Measurements from ENCODE around the gene TRIM72. TPM values are rescaled to one million over a fixed set of nuclear protein-coding genes. Genes with fewer than 3 reads are reported as not detected.

TRIM72 gene
- total and polyA plus RNA-seq, 8 donors = under 0.01 to 0.15 (median 0.10) TPM; not detected in 5

DNA sequence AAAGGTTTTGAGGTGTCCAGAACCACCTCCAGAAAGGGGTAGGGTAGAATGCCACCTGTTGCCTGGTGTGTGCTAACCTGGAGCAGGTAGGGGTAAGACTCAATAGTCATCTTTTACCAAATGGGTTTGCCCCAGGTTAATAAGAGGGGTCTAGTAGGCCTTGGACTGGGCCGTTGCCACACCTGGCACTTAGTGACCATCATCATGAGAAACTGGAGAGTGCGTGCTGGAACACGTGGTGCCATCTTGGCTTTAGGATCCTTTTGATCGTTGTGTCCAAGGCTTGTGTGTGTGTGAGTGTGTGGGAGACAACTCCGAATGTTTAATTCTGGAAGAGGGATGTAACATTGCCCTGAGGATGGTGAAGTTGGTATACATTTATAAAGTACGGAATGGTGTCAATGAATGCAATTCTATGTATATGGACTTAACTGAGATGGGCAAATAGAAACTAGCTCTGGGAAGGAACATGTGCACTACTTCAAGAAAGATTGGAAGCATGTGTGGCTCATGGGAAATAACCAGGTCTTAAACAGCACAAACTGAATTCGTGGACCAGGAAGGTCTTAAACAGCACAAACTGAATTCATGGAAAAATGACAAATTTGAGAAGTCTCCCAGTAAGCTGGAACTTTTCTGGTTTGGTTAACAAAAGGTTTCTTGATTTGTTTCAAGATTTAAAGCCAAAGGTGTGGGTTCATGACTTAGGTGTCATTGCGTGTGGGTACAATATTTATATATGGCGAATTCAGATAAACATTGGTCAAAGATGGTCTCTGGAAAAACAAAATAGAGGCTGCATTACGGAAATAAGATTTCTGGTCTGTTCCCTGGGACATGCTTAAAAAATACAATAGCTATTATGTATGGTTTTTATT, 26.8 kb upstream of the TRIM72 start:
- Histone ChIP-seq H3K27me3 (no peaks in the 10 kb centered on the region), H3K27ac (no peak overlapping the region), H3K9me3 (no peaks in the 10 kb centered on the region), H3K36me3 (peaks cover 99 to 100% (median 100%) of the 10 kb centered on the region in 4 donors), H3K4me1 (peaks cover 12 to 53% (median 32%) of the 10 kb centered on the region in 4 donors), H3K4me3 (no peak overlapping the region)
- TF ChIP-seq, protein P1, sequence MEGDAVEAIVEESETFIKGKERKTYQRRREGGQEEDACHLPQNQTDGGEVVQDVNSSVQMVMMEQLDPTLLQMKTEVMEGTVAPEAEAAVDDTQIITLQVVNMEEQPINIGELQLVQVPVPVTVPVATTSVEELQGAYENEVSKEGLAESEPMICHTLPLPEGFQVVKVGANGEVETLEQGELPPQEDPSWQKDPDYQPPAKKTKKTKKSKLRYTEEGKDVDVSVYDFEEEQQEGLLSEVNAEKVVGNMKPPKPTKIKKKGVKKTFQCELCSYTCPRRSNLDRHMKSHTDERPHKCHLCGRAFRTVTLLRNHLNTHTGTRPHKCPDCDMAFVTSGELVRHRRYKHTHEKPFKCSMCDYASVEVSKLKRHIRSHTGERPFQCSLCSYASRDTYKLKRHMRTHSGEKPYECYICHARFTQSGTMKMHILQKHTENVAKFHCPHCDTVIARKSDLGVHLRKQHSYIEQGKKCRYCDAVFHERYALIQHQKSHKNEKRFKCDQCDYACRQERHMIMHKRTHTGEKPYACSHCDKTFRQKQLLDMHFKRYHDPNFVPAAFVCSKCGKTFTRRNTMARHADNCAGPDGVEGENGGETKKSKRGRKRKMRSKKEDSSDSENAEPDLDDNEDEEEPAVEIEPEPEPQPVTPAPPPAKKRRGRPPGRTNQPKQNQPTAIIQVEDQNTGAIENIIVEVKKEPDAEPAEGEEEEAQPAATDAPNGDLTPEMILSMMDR (IDR thresholded peaks at IDR 0.05) = no peak
- intact Hi-C loops (cut with DNase I; ENCODE audit: low total_unique reads) = loop anchor here (10.0 kb wide), 1 partner anchor 268 kb away; the partner anchor contains the start of gene ARMC5
- DNase-seq = no peak
- 80 to 90% (median 83%) methylated on average over 10 of the region's 10 CpGs for WGBS, 5 donors

DNA sequence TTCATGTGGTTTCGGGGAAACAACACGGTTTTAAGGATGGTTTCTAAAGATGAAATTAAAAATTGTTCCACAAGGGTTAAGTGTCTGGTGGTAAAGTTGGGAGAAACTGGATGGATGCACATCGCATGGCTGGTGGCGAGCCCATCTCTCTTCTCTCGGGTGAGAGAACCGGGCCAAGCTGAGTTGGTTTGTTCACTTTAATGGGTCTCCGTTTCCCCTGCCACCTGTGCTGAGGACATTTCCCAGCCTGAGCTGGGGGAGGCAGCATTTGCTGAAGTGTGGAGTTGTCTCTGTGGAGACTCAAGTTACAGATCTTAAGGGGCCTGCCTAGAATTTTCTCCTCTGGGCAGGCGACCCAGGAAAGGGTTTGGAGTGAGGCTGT, 26.1 kb upstream of the TRIM72 start:
- 84 to 88% (median 86%) methylated on average over 8 of the region's 8 CpGs for WGBS, 5 donors
- H3K36me3 ChIP-seq = peaks cover 100% of the 10 kb centered on the region in 4 donors
- H3K4me3 ChIP-seq = no peak overlapping the region
- intact Hi-C loops (cut with DNase I; ENCODE audit: low total_unique reads) = loop anchor here (10.0 kb wide), 1 partner anchor 267 kb away; the partner anchor contains the start of gene ARMC5
- H3K4me1 ChIP-seq = peaks cover 6 to 47% (median 26%) of the 10 kb centered on the region in 4 donors
- no peak for DNase-seq
- H3K9me3 ChIP-seq = no peaks in the 10 kb centered on the region
- H3K27me3 ChIP-seq = no peaks in the 10 kb centered on the region
- no peak for TF ChIP-seq POLR2AphosphoS5 (IDR thresholded peaks at IDR 0.05)
- no peak for TF ChIP-seq POLR2A (IDR thresholded peaks at IDR 0.05)
- no peak for TF ChIP-seq EP300 (IDR thresholded peaks at IDR 0.05)
- TF ChIP-seq, protein P1 (IDR thresholded peaks at IDR 0.05) = no peak
- H3K27ac ChIP-seq = no peak overlapping the region

DNA sequence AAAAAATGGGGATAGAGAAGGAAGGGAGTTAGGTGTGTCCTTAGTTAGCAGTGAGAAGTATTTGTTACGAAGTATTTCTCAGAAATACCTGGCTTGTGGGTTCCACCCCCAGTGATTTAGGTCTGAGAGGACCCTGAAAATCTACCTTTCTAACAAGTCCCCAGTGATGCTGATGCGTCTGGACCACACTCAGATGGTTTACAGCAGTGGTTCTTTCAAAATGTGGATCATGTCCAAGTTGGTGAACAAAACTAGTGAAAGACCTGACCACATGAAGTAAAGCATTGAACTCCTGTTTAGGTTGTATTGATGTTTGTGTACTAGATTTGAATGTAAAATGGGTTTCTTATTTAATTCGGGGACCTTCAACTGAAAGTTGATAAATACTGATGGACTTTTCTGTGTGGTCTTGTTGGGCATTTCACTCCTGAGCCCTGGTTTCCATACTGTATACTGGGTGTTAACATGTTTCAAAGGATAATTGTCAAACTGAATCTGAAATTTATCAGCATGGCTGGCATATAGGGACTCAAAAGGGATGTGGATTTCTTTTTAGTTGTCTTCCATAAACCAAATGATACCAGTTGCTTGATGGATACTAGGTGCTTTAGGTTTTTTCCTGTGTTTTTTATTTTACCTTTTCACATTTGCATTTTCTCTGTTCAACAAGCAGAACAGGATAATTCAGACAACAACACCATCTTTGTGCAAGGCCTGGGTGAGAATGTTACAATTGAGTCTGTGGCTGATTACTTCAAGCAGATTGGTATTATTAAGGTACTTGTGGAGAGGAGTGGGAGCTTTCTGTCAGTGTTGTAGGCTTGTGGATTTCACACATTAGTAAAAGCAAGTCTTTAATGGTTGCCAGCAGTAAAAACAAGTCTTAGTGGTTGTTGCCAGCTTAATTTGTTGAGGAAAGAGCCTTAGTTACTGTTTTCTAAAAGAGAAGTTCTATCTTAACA, 25.2 kb upstream of the TRIM72 start:
- H3K9me3 ChIP-seq = no peaks in the 10 kb centered on the region
- intact Hi-C loops (cut with DNase I; ENCODE audit: low total_unique reads) = loop anchor here (10.0 kb wide), 1 partner anchor 266 kb away; the partner anchor contains the start of gene ARMC5
- TF ChIP-seq POLR2A (IDR thresholded peaks at IDR 0.05) (no peak), POLR2AphosphoS5 (IDR thresholded peaks at IDR 0.05) (no peak), EP300 (IDR thresholded peaks at IDR 0.05) (no peak)
- TF ChIP-seq, protein P1 (IDR thresholded peaks at IDR 0.05) = no peak
- no peaks in the 10 kb centered on the region for H3K27me3 ChIP-seq
- H3K4me3 ChIP-seq = no peak overlapping the region
- no peak overlapping the region for H3K27ac ChIP-seq
- H3K4me1 ChIP-seq = peaks cover 0 to 37% (median 16%) of the 10 kb centered on the region in 4 donors
- no peak for DNase-seq
- 80 to 88% (median 83%) methylated on average over 3 of the region's 3 CpGs for WGBS, 5 donors
- peaks cover 100% of the 10 kb centered on the region in 4 donors for H3K36me3 ChIP-seq

DNA sequence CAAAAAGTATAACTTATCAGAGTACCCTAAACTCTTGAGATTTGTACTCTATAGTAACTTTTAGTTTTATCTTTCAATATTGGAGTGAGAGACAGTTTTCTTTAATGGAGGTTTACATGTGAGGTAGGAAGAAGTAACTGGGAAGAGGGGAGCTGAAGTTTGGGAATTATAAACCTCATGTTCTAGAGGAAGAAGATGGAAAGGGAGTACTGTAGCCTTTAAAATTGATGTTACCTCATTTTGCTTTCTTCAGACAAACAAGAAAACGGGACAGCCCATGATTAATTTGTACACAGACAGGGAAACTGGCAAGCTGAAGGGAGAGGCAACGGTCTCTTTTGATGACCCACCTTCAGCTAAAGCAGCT, 24.5 kb upstream of the TRIM72 start:
- TF ChIP-seq POLR2AphosphoS5 (IDR thresholded peaks at IDR 0.05) (no peak), POLR2A (IDR thresholded peaks at IDR 0.05) (no peak), EP300 (IDR thresholded peaks at IDR 0.05) (no peak)
- TF ChIP-seq, protein P1 (IDR thresholded peaks at IDR 0.05) = no peak
- 80 to 89% (median 85%) methylated on average over 2 of the region's 2 CpGs for WGBS, 5 donors
- Histone ChIP-seq H3K27me3 (no peaks in the 10 kb centered on the region), H3K36me3 (peaks cover 98 to 100% (median 100%) of the 10 kb centered on the region in 4 donors), H3K27ac (no peak overlapping the region), H3K4me3 (no peak overlapping the region), H3K4me1 (peaks cover 0 to 31% (median 10%) of the 10 kb centered on the region in 4 donors), H3K9me3 (no peaks in the 10 kb centered on the region)
- intact Hi-C loops (cut with DNase I; ENCODE audit: low total_unique reads) = loop anchor here (10.0 kb wide), 1 partner anchor 265 kb away; the partner anchor contains the start of gene ARMC5
- DNase-seq = no peak
